ENCODE results near the gene DYNC2LI1. TPM values are rescaled to one million over a fixed set of nuclear protein-coding genes. Genes with fewer than 3 reads are reported as not detected.

The DYNC2LI1 gene
- total RNA-seq, 1 donor from 2014 or later = 18.4 TPM

GRCh38 chr2:43837033-43837432 lies 63.2 kb downstream of the DYNC2LI1 start:
- H3K9me3 Mint-ChIP-seq (ENCODE audit: unreplicated experiment) = no peaks in the 10 kb centered on the region
- H3K27ac Mint-ChIP-seq (ENCODE audit: unreplicated experiment) = no peak overlapping the region
- H3K36me3 Mint-ChIP-seq (ENCODE audit: unreplicated experiment) = no peaks in the 10 kb centered on the region
- peaks cover 2% of the 10 kb centered on the region for H3K27me3 Mint-ChIP-seq (ENCODE audit: unreplicated experiment)
- no peak for DNase-seq (ENCODE audit: extremely low spot score, unreplicated experiment)
- H3K4me3 Mint-ChIP-seq (ENCODE audit: unreplicated experiment) = no peak overlapping the region
- peaks cover 4% of the 10 kb centered on the region for H3K4me1 Mint-ChIP-seq (ENCODE audit: unreplicated experiment)
- TF ChIP-seq CTCF (IDR thresholded peaks at IDR 0.05) = no peak

- peaks cover 2% of the 10 kb centered on the region for H3K27me3 Mint-ChIP-seq (ENCODE audit: unreplicated experiment)
- peaks cover 4% of the 10 kb centered on the region for H3K4me1 Mint-ChIP-seq (ENCODE audit: unreplicated experiment)
- H3K36me3 Mint-ChIP-seq (ENCODE audit: unreplicated experiment) = no peaks in the 10 kb centered on the region
- DNase-seq (ENCODE audit: extremely low spot score, unreplicated experiment) = no peak
- no peak overlapping the region for H3K4me3 Mint-ChIP-seq (ENCODE audit: unreplicated experiment)
- H3K27ac Mint-ChIP-seq (ENCODE audit: unreplicated experiment) = no peak overlapping the region
- H3K9me3 Mint-ChIP-seq (ENCODE audit: unreplicated experiment) = no peaks in the 10 kb centered on the region
- TF ChIP-seq CTCF (IDR thresholded peaks at IDR 0.05) = no peak
Observed at GRCh38 chr2:43837831-43838559, 64.2 kb downstream of the DYNC2LI1 start.

GRCh38 chr2:43838560-43839267 lies 64.9 kb downstream of the DYNC2LI1 start, which contains the start of the genes ABCG5 and ABCG8:
TSS of gene ABCG5 (minus strand) at chr2:43838839. CDS start at chr2:43838679, 160 bp downstream.
TSS of gene ABCG8 (plus strand) at chr2:43838971. CDS start at chr2:43839054, 83 bp downstream.
- no peak within 1 kb of the TSS for H3K4me3 Mint-ChIP-seq (ENCODE audit: unreplicated experiment)
- peaks cover 4% of the 10 kb centered on the region for H3K4me1 Mint-ChIP-seq (ENCODE audit: unreplicated experiment)
- H3K9me3 Mint-ChIP-seq (ENCODE audit: unreplicated experiment) = no peaks in the 10 kb centered on the region
- no peak within 1 kb of the TSS for H3K27ac Mint-ChIP-seq (ENCODE audit: unreplicated experiment)
- no peak for TF ChIP-seq CTCF (IDR thresholded peaks at IDR 0.05)
- no peaks in the 10 kb centered on the region for H3K36me3 Mint-ChIP-seq (ENCODE audit: unreplicated experiment)
- H3K27me3 Mint-ChIP-seq (ENCODE audit: unreplicated experiment) = peaks cover 2% of the 10 kb centered on the region
- no peak for DNase-seq (ENCODE audit: extremely low spot score, unreplicated experiment)

- peaks cover 2% of the 10 kb centered on the region for H3K27me3 Mint-ChIP-seq (ENCODE audit: unreplicated experiment)
- H3K4me3 Mint-ChIP-seq (ENCODE audit: unreplicated experiment) = no peak overlapping the region
- TF ChIP-seq CTCF (IDR thresholded peaks at IDR 0.05) = no peak
- peaks cover 4% of the 10 kb centered on the region for H3K4me1 Mint-ChIP-seq (ENCODE audit: unreplicated experiment)
- no peaks in the 10 kb centered on the region for H3K9me3 Mint-ChIP-seq (ENCODE audit: unreplicated experiment)
- no peak overlapping the region for H3K27ac Mint-ChIP-seq (ENCODE audit: unreplicated experiment)
- DNase-seq (ENCODE audit: extremely low spot score, unreplicated experiment) = no peak
- H3K36me3 Mint-ChIP-seq (ENCODE audit: unreplicated experiment) = no peaks in the 10 kb centered on the region
Observed at GRCh38 chr2:43839776-43840564, 66.1 kb downstream of the DYNC2LI1 start.
